CD4-positive, alpha-beta T cell treated with Interleukin-10 for 1 hour (primary cell): ENCODE results near the gene GAB2.

Source experiments
- DNase-seq: peaks from one replicate; pipeline ENCODE4 v3.0.0-alpha.2; 2020

GAB2 gene

GRCh38 chr11:78426845-78427244 lies 9.2 kb upstream of the GAB2 start:
- no peak for DNase-seq

GRCh38 chr11:78425399-78426070 lies 7.9 kb upstream of the GAB2 start:
- DNase-seq = no peak

DNA sequence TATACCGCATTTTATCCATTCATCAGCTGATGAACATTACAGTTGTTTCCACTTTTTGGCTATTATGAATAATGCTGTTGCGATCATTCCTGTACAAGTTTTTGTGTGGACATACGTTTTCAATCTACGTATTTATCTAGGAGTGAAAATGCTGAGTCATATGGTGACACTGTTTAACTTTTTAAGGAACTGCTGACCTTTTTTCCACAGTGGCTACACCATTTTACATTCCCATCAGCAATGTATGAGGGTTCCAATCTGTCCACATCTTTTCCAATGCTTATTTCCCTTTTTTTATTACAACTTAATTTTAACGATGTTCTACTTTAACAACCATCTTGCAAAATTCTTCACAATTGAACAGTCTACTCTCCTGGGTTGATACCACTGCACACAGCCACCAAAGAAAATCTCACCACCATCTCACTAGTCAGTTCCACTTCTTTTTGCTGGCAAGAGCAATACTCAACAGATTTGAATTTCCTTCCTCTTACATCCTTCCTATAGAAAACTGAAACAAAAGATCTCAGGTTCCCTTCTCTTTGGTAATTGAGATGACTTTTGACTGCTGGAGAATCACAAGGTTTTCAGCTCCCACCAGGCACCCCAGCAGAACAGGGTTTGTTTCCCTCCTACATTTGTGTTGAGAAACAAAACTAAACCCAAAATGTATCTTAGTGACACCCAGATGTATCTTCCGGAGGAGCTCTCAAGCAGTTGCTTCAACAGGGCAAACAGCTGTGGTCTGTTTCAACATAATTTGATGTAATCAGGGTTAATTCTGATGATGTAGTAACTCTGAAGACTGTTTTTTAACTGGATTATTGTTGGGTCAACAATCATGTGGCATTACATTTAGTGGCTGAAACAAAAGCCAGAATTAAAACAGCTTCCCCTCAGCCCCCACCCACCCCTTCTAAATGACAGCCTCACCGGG lies 7.0 kb upstream of the GAB2 start:
- peak; percentile 7 for DNase-seq

DNA sequence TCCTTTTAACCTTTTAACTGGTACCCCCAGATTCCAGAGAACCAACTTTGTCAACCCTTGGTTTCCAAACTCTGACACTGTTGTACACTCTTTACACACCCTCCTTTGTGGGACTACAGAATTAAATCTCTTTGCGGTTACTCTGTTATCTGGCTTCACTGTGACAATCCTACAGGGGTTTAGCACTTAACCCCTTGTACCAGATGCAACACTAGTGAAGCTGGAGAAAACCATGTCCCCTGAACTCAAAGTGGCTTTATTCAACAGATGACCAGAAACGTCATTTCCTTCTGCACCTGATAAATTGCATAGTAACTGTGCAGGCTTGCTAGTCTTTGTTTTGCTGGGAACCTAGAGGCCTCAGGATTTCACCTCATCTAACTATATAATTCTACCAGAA lies 5.6 kb upstream of the GAB2 start:
- no peak for DNase-seq

- DNase-seq = peak; percentile 15
Observed at GRCh38 chr11:78420796-78421209, 3.2 kb upstream of the GAB2 start.

DNA sequence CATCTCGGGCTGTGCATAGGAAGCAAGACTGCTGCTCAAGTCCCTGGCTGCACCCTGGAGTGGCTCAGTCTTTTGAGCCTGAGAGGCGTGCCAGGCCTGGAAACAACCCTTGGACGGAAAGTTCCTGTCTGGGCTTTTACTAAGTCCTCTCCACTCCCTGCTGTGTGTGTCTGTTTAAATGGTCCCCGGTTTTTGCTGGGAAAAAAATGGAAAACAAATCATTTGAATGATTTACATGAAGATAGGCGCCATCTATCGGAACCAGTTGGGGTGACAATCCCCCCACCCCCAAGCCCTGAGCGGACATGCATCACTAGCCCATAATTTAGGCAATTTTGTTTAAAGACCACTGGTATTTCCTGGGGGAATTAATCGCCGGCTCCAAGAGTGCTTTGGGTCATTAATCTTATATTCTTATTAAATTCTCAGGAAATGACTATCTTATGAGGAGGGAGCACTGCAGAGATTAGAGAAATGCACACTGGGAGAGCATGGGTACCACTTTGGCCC lies 2.7 kb upstream of the GAB2 start:
- DNase-seq = peak; percentile 54

DNA sequence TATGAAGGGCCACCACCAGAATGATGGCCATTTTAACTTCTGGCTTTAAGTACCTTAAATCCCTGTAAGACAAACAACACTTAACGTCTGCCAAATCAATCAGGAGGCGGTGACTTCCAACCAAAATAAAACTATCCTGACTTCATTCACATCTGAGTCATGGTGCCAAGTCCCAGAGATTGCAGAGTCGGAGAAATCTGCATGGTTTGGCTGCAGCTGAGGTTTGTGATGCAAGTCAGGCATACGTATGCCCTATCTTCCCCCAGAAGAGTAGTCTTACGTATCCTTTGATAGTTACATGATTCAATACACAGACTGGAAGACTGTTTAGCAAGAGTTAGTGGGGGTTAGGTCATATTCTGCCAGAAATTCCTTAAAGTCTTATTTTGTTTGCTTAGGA lies 1.7 kb upstream of the GAB2 start:
- DNase-seq = no peak

- DNase-seq = no peak
Observed at GRCh38 chr11:78418584-78419211, 1.1 kb upstream of the GAB2 start.

GRCh38 chr11:78417888-78418583 lies 416 bp upstream of the GAB2 start:
- peak; percentile 85 for DNase-seq

GRCh38 chr11:78416285-78417174 lies 1.1 kb downstream of the GAB2 start:
- DNase-seq = peak; percentile 81

GRCh38 chr11:78415338-78415737 lies 2.3 kb downstream of the GAB2 start:
- DNase-seq = no peak

DNA sequence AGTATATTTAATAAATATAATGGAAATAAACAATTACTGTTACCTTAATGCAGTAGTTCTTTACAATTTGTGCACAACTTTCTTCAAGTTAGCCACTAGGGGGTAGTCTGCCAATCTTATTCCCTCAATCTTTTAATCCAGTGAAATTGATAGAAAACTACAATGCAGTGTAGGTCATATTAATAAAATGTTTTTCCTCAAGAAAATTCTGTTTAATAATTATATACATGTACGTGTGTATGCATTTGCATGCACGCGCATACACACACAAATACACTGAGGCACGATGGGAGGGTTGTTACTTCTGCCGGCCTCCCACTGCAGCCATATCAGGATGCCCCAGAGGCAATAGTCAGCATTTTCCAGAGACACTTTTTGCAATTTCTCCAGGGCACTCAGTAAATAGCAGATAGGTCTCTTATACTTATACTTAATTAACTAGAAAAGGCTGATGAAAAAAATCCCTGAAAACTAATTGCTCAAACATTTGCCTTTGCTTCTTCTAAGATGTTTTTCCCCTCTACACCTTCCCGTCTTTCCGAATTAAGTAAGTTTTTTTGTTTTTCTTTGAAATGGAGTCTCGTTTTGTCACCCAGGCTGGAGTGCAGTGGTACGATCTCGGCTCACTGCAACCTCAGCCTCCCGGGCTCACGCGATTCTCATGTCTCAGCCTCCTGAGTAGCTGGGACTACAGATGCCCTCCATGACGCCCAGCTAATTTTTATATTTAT lies 3.1 kb downstream of the GAB2 start:
- DNase-seq = peak; percentile 37

DNA sequence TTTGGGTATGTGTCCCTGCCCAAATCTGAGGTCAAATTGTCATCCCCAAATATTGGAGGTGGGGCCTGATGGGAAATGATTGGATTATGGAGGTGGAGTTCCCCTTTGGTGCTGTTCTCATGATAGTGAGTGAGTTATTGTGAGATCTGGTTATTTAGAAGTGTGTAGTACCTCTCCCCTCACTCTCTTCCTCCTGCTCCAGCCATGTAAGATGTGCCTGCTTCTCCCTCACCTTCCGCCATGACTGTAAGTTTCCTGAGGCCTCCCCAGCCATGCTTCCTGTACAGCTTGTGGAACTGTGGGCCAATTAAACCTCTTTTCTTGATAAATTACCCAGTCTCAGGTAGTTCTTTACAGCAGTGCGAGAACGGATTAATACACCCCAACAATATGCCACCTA lies 9.0 kb downstream of the GAB2 start:
- no peak for DNase-seq

DNA sequence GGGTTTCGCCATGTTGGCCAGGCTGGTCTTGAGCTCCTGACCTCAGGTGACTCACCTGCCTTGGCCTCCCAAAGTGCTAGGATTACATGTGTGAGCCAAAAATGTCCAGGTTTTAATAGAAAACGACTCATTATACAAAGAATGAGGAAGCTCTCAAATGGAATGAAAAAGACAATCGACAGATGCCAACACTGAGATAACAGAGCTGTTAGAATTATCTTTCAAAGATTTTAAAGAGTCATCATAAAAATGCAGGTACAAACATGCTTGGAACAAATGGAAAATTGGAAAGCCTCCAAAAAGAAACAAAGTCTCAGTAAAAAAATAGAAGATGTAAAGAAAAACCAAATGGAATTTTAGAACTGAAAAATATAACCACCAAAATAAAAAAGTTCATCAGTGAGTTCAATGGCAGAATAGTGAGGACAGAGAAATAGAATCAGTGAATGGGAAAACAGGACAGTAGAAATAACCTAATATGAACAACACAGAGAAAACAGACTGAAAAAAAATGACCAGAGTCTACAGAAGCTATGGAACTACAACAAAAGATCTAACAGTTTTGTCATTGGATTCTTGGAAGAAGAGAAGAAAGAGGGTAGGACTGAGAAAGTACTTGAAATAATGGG lies 10.9 kb downstream of the GAB2 start:
- no peak for DNase-seq

GRCh38 chr11:78405805-78406204 lies 11.8 kb downstream of the GAB2 start:
- DNase-seq = no peak

DNA sequence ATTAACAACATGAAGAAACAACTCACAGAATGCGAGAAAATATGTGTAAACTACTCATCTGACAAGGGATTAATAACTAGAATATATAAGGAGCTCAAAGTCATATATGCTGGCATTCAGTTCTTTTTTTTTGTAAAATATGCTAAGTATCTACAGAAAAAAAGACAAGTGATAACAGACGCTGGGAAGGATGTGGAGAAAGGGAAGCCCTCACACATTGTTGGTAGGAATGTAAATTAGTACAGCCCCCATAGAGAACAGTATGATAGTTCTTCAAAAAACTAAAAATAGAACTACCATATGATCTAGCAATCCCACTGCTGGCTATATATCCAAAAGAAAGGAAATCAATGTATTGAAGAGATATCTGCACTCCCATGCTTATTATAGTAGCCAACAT lies 13.8 kb downstream of the GAB2 start:
- DNase-seq = no peak

- DNase-seq = no peak
Observed at GRCh38 chr11:78402847-78403246, 14.8 kb downstream of the GAB2 start.

DNA sequence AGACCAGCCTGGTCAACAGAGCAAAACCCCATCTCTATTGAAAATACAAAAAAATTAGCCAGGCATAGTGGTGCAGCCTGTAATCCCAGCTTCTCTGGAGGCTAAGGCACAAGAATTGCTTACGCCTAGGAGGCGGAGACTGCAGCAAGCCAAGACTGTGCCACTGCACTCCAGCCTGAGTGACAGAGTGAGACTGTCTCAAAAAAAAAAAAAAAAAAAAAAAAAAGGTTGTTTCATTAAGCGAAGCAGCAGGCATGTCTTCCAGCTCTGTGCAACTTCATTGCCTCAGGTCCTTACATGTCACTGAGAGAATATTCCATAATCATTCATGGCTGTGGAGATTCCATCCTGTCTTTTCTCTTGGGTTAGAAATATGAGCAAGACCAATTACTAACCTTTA lies 16.9 kb downstream of the GAB2 start:
- no peak for DNase-seq

- no peak for DNase-seq
Observed at GRCh38 chr11:78400116-78400515, 17.5 kb downstream of the GAB2 start.

DNA sequence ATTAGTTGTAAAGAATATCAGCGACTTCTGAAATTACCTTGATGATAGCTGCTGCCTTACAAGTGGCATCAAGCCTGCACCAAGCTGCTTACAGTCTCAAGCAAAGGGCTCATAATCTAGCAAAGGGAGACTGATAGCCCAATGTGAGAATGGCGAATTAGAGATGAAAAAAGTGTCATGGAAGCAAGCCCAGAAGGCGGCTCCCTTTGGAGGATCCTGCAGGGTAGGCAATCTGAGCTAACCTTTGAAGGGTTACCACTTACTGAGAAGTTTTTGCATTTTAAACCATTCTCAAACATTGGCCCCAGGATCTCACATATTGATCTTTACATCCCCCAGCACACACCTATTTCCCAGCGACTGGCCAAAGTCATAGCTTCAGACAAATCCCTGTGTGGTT lies 18.5 kb downstream of the GAB2 start:
- no peak for DNase-seq

GRCh38 chr11:78398715-78399114 lies 18.9 kb downstream of the GAB2 start:
- DNase-seq = no peak
